ENCODE results near the gene CDC27. TPM values are rescaled to one million over a fixed set of nuclear protein-coding genes. Genes with fewer than 3 reads are reported as not detected.
"Not testable (repeated sequence)": the region's sequence is repeated elsewhere in the genome, so short reads cannot be mapped to it uniquely, and the experiment has no call there.

Gene CDC27
- total RNA-seq, 1 experiment from 2014 or later, result 97.5 TPM

DNA sequence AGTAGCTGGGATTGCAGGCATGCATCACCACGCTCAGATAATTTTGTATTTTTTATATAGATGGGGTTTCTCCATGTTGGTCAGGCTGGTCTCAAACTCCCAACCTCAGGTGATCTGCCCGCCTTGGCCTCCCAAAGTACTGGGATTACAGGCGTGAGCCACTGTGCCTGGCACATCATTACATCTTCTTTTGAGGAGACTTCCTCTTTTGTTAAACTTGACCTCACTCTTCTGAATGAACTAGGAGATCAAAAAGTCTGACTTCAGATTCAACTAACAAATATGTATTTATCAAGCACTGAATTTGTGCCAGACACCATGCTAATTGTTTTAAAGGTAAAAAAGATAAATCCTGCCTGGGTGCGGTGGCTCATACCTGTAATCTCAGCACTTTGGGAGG, 27.7 kb upstream of the CDC27 start:
- H3K27ac ChIP-seq (ENCODE audit: low read length); DNase-seq (ENCODE audit: low read depth, low spot score); in situ Hi-C loops (cut with HindIII; ENCODE audit: low pct_unique_long_range_greater_than_20kb, low sequenced_read_pairs); H3K4me1 ChIP-seq (ENCODE audit: control insufficient read depth, insufficient read depth, low read length); POLR2A ChIA-PET; ATAC-seq; H3K27me3 ChIP-seq (ENCODE audit: control insufficient read depth, insufficient read depth, low read length); BruUV-seq (replicated peaks); CTCF ChIA-PET; H3K36me3 ChIP-seq (ENCODE audit: control insufficient read depth, insufficient read depth, low read length); H3K9me3 ChIP-seq (ENCODE audit: control insufficient read depth, insufficient read depth, low read depth, low read length); H3K4me3 ChIP-seq (ENCODE audit: low read depth in 2 of 2, low read length in 2 of 2); intact Hi-C loops (cut with micrococcal nuclease; ENCODE audit: unreplicated experiment): not testable (repeated sequence)

DNA sequence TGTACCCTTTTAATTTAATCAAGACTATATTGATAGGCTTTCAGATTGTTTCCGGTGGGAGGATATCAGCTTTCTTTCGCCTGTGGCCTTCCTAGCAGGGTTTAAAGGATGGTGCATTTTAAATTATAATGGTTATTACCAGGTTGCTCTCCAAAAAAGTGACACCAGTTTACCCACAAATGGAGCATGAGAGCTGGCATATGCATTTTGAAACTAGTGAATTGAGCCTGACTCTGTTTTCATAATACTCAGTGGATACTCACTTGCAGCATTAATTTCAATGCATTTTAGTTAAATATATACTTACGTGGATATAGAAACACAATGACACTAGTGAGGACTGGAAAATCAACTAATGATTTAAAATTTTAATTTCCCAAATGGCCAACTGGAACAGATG, 25.8 kb upstream of the CDC27 start:
- ChIA-PET CTCF (no interaction called here), POLR2A (no interaction called here)
- no TSS peak for BruUV-seq (replicated peaks)
- in situ Hi-C loops (cut with HindIII; ENCODE audit: low pct_unique_long_range_greater_than_20kb, low sequenced_read_pairs) (no loop called here), intact Hi-C loops (cut with micrococcal nuclease; ENCODE audit: unreplicated experiment) (no loop called here)
- Histone ChIP-seq H3K4me1 (ENCODE audit: control insufficient read depth, insufficient read depth, low read length) (no peaks in the 10 kb centered on the region), H3K9me3 (ENCODE audit: control insufficient read depth, insufficient read depth, low read depth, low read length) (no peaks in the 10 kb centered on the region), H3K4me3 (ENCODE audit: low read depth in 2 of 2, low read length in 2 of 2) (no peak overlapping the region), H3K36me3 (ENCODE audit: control insufficient read depth, insufficient read depth, low read length) (no peaks in the 10 kb centered on the region), H3K27me3 (ENCODE audit: control insufficient read depth, insufficient read depth, low read length) (no peaks in the 10 kb centered on the region), H3K27ac (ENCODE audit: low read length) (no peak overlapping the region)
- no peak for ATAC-seq
- DNase-seq (ENCODE audit: low read depth, low spot score), result no peak
- TF ChIP-seq TCF7L2 (IDR thresholded peaks at IDR 0.05; ENCODE audit: low read depth, low read length) (no peak), SIN3A (IDR thresholded peaks at IDR 0.05; ENCODE audit: borderline replicate concordance, insufficient read depth, low read depth, low read length) (no peak), POLR2AphosphoS5 (IDR thresholded peaks at IDR 0.05; ENCODE audit: low read depth, low read length) (no peak)
- TF ChIP-seq, protein P1, sequence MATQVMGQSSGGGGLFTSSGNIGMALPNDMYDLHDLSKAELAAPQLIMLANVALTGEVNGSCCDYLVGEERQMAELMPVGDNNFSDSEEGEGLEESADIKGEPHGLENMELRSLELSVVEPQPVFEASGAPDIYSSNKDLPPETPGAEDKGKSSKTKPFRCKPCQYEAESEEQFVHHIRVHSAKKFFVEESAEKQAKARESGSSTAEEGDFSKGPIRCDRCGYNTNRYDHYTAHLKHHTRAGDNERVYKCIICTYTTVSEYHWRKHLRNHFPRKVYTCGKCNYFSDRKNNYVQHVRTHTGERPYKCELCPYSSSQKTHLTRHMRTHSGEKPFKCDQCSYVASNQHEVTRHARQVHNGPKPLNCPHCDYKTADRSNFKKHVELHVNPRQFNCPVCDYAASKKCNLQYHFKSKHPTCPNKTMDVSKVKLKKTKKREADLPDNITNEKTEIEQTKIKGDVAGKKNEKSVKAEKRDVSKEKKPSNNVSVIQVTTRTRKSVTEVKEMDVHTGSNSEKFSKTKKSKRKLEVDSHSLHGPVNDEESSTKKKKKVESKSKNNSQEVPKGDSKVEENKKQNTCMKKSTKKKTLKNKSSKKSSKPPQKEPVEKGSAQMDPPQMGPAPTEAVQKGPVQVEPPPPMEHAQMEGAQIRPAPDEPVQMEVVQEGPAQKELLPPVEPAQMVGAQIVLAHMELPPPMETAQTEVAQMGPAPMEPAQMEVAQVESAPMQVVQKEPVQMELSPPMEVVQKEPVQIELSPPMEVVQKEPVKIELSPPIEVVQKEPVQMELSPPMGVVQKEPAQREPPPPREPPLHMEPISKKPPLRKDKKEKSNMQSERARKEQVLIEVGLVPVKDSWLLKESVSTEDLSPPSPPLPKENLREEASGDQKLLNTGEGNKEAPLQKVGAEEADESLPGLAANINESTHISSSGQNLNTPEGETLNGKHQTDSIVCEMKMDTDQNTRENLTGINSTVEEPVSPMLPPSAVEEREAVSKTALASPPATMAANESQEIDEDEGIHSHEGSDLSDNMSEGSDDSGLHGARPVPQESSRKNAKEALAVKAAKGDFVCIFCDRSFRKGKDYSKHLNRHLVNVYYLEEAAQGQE (IDR thresholded peaks at IDR 0.05; ENCODE audit: insufficient read depth in 1 of 2, low read depth in 2 of 2, low read length in 1 of 2), result no peak
- TF ChIP-seq, protein P2, sequence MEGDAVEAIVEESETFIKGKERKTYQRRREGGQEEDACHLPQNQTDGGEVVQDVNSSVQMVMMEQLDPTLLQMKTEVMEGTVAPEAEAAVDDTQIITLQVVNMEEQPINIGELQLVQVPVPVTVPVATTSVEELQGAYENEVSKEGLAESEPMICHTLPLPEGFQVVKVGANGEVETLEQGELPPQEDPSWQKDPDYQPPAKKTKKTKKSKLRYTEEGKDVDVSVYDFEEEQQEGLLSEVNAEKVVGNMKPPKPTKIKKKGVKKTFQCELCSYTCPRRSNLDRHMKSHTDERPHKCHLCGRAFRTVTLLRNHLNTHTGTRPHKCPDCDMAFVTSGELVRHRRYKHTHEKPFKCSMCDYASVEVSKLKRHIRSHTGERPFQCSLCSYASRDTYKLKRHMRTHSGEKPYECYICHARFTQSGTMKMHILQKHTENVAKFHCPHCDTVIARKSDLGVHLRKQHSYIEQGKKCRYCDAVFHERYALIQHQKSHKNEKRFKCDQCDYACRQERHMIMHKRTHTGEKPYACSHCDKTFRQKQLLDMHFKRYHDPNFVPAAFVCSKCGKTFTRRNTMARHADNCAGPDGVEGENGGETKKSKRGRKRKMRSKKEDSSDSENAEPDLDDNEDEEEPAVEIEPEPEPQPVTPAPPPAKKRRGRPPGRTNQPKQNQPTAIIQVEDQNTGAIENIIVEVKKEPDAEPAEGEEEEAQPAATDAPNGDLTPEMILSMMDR (IDR thresholded peaks at IDR 0.05), result no peak

GRCh38 chr17:47213540-47213939, 24.4 kb upstream of the CDC27 start:
- ChIA-PET POLR2A (no interaction called here), CTCF (no interaction called here)
- H3K4me1 ChIP-seq (ENCODE audit: control insufficient read depth, insufficient read depth, low read length), result no peaks in the 10 kb centered on the region
- intact Hi-C loops (cut with micrococcal nuclease; ENCODE audit: unreplicated experiment), result no loop called here
- no peaks in the 10 kb centered on the region for H3K36me3 ChIP-seq (ENCODE audit: control insufficient read depth, insufficient read depth, low read length)
- H3K4me3 ChIP-seq (ENCODE audit: low read depth in 2 of 2, low read length in 2 of 2), result no peak overlapping the region
- ATAC-seq (no peak), DNase-seq (ENCODE audit: low read depth, low spot score) (no peak)
- H3K27me3 ChIP-seq (ENCODE audit: control insufficient read depth, insufficient read depth, low read length), result no peaks in the 10 kb centered on the region
- no peak for TF ChIP-seq TCF7L2 (IDR thresholded peaks at IDR 0.05; ENCODE audit: low read depth, low read length)
- TF ChIP-seq, protein P1 (IDR thresholded peaks at IDR 0.05; ENCODE audit: insufficient read depth in 1 of 2, low read depth in 2 of 2, low read length in 1 of 2), result no peak
- TF ChIP-seq, protein P2 (IDR thresholded peaks at IDR 0.05), result no peak
- TF ChIP-seq SIN3A (IDR thresholded peaks at IDR 0.05; ENCODE audit: borderline replicate concordance, insufficient read depth, low read depth, low read length), result no peak
- no peaks in the 10 kb centered on the region for H3K9me3 ChIP-seq (ENCODE audit: control insufficient read depth, insufficient read depth, low read depth, low read length)
- BruUV-seq (replicated peaks), result no TSS peak
- in situ Hi-C loops (cut with HindIII; ENCODE audit: low pct_unique_long_range_greater_than_20kb, low sequenced_read_pairs), result no loop called here
- no peak overlapping the region for H3K27ac ChIP-seq (ENCODE audit: low read length)

Data from Panc1 (cell line).